EH (cell line): ENCODE data around the gene MPND.

Experiments used
- DNase-seq: peaks from one replicate; pipeline ENCODE4 v3.0.0-alpha.2; 2015; ENCODE audit warnings: low read depth

The MPND gene, protein sequence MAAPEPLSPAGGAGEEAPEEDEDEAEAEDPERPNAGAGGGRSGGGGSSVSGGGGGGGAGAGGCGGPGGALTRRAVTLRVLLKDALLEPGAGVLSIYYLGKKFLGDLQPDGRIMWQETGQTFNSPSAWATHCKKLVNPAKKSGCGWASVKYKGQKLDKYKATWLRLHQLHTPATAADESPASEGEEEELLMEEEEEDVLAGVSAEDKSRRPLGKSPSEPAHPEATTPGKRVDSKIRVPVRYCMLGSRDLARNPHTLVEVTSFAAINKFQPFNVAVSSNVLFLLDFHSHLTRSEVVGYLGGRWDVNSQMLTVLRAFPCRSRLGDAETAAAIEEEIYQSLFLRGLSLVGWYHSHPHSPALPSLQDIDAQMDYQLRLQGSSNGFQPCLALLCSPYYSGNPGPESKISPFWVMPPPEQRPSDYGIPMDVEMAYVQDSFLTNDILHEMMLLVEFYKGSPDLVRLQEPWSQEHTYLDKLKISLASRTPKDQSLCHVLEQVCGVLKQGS

DNA sequence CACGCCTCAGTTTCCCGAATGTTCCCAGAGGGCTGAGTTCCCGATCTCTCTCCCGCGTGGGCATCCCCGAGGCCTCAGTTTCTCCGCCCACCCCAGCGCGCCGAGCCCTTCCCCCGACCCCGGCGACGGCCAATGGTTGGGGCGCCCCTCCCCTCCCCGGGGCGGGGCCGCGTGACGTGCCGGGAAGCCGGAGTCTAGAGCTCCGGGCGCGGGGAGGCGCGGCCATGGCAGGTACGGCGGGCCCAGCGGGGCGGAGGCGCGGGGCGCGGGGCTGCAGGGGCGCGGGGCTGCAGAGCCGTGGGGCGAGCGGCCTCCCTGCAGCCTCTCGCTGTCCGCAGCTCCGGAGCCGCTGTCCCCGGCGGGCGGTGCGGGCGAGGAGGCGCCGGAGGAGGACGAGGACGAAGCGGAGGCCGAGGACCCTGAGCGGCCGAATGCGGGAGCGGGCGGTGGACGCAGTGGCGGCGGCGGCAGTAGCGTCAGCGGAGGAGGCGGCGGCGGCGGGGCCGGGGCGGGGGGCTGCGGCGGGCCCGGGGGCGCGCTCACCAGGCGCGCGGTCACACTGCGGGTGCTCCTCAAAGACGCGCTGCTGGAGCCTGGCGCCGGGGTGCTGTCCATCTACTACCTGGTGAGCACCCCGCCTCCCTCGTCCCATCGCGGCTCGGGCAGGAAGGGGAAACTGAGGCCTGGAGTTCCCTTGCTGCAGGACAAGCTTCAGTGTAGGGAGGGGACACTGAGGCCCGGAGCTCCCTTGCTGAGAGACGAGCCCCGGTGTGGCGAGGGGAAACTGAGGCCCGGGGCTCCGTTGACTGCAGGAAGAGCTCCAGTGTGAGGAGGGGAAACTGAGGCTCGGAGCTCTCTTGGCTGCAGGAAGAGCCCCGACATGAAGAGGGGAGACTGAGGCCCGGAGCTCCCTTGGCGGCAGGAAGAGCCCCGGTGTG is at the start of gene MPND:
TSS of gene MPND (plus strand) at position 193 of the 938 bp plus-strand sequence. CDS start at position 225, 32 bp downstream.
- peak; percentile 83 for DNase-seq

- no peak for DNase-seq
Observed at GRCh38 chr19:4294389-4294788, 49.0 kb upstream of the MPND start.

DNA sequence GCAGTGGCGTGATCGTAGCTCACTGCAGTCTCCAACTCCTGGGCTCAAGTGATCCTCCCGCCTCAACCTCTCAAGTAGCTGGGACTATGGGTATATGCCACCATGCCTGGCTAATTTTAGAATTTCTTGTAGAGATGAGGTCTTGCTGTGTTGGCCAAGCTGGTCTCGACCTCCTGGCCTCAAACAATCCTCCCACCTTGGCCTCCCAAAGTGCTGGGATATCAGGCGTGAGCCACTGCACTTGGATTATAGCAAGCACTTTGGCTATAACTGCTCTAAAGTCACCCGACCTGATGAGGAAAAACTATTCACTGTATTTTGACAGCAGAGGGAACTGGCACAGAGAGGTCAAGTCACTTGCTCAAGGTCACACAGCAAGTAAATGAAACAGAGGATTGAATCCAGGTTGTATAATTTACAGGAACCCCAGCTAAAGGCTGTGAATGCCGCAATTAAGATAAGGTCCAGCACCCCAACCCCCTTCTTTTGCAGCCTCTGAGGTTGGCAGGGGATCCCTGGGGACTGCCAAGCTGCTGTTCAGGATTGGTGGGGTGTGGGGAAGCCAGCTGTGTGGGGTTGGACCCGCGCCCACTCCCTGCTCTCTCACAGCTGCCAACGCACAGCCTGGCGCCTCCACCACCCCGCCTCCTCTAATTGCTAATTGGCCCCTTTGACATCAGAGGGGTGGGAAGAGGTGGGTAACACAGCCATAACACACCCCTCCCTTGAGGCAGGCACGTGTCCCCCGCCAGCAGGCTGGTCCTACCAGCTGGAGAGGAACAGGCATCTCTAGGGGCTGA is 47.2 kb upstream of the MPND start:
- DNase-seq: no peak

- DNase-seq: no peak
Observed at GRCh38 chr19:4297901-4298809, 45.2 kb upstream of the MPND start.

GRCh38 chr19:4298810-4299550 is 44.4 kb upstream of the MPND start:
- no peak for DNase-seq

- DNase-seq: no peak
Observed at GRCh38 chr19:4300589-4300988, 42.8 kb upstream of the MPND start.

GRCh38 chr19:4301590-4302242 is 41.6 kb upstream of the MPND start:
- no peak for DNase-seq

DNA sequence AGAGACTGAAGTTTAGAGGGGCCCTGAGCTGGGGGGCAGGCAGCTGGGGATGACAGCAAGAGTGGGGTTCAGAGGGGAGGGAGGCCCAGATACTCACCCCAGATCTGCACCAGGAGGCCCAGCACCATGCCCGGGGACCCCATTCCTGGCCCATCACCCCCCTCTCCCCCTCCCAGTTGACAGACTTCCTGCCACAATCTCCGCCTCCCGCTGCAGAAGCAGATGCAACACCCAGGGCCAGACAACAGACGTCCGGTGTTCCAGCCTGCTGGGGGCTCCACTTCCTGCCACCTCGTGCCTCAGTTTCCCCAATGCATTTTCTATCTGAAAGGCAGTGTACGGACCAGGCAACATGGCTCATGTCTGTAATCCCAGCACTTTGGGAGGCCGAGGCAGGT is 41.1 kb upstream of the MPND start, which contains the start of gene TMIGD2:
TSS of gene TMIGD2 (minus strand) at position 147 of the 398 bp plus-strand sequence. CDS start at position 143, 4 bp downstream.
- no peak for DNase-seq

DNA sequence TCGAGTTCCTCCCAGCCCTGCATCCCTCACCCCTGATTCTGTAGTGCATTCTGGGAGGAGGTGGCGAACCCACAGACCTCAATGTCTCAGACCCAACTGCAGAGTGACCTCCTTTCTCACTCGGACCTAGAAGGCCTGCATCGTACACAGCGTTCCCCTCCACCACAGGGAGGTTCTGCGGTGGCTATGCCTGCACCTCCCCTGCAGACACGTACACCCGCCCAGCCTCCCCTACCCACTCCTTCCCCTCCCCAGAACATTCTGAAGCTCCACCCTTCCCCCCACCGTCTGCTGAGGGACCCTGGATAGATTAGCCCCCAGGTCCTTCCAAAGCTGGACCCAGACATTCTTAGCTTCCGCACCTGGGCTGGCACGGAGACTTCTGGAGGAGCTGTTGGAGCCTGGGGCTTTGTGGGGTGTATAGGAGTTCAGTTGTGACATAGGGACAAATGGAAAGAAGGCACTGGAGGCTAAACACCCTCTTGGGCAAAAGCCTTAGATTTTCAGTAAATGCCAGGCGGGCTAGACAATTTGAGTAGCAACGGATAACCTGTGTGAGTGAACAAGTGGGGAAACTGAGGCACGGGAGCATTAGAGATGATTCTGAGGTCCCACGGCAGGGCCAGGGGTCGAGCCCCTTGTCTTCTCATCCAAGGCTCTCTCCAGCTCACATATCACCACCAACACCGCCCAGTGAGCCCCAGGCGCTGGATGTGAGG is 39.4 kb upstream of the MPND start:
- no peak for DNase-seq

DNA sequence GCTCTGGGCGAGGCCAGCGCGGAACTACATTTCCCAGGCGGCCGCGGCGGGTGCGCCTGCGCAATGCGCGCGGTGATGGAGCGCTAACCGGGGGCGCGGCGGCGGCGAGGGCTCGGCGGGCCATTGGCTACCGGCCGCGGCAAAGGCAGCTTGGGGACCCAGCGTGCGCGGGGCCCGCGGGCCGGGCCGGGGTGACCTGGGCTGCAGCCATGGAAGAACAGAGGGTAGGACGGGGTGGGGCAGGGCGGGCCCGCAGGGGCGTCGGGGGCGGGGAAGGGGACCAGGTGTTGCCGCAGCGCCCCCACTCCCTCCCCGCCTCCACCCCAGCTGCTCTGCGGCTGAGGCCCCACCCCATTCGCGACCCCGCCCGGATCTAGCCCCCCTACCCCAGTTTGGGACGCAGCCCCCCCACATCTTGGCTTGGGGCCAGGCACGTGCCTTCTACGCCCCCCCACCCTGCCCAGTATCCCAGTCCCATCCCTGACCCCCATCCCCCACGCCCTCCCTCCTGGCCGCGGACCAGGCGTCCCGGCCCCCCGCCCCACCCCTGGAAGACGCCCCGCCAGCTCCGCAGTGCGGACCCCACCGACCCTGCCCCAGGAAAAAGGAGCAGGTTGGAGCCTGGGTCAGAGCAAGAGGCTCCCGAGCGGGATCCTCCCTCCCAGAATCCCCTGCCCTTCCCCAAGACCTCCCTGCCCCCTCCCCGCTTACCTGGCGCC is 38.7 kb upstream of the MPND start, which contains the start of gene FSD1:
TSS of gene FSD1 (plus strand) at position 61 of the 719 bp plus-strand sequence. CDS start at position 210, 149 bp downstream.
- DNase-seq: peak; percentile 71

GRCh38 chr19:4305257-4305612 is 38.1 kb upstream of the MPND start:
- DNase-seq: no peak

- no peak for DNase-seq
Observed at GRCh38 chr19:4305659-4306058, 37.7 kb upstream of the MPND start.

GRCh38 chr19:4310247-4311121 is 32.9 kb upstream of the MPND start:
- DNase-seq: no peak

- no peak for DNase-seq
Observed at GRCh38 chr19:4313847-4314490, 29.4 kb upstream of the MPND start.

- no peak for DNase-seq
Observed at GRCh38 chr19:4316956-4317355, 26.4 kb upstream of the MPND start.

DNA sequence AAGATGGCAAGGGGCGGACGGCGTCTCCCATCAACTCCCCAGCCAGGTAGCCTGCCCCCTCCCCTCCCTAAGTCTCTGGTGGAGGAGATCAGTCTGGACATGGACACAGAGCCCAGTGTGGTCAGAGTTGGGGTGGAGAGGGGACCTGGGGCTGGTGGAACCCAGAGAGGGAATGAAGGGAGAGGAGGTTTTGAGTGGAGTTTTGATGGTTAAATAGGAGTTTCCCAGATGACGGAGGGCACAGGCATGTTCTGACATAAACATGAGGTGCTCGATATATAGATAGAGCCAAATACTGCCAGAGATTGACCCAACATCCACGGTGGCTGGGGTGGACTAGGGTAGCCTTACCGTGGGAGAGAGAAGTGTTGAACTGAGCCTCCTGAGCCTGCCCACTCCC is 24.9 kb upstream of the MPND start:
- no peak for DNase-seq
